Nephron progenitor cell (in vitro differentiated cells): Measurements from ENCODE around the gene TIA1.
A peak's percentile ranks its signal among the peaks of the same experiment; 100 is the strongest.
"Not testable (repeated sequence)": the region's sequence is repeated elsewhere in the genome, so short reads cannot be mapped to it uniquely, and the experiment has no call there.

Source experiments
- DNase-seq: peaks from one replicate; pipeline ENCODE4 v3.0.0; 2021
- H3K27ac Mint-ChIP-seq: 2 replicates; pipeline ENCODE4 v1.8.0; 2021; ENCODE audit warnings: mild to moderate bottlenecking, moderate library complexity, mixed read lengths
- H3K27me3 Mint-ChIP-seq: 2 replicates; pipeline ENCODE4 v1.8.0; 2021; ENCODE audit warnings: mild to moderate bottlenecking, low read depth, mixed read lengths; ENCODE audit not compliant: poor library complexity
- H3K36me3 Mint-ChIP-seq: 2 replicates; pipeline ENCODE4 v1.8.0; 2021; ENCODE audit warnings: low read depth, mixed read lengths
- H3K4me1 Mint-ChIP-seq: 2 replicates; pipeline ENCODE4 v1.8.0; 2021; ENCODE audit warnings: mixed read lengths
- H3K4me3 Mint-ChIP-seq: 2 replicates; pipeline ENCODE4 v1.8.0; 2021; ENCODE audit warnings: mild to moderate bottlenecking, moderate library complexity, mixed read lengths
- H3K9me3 Mint-ChIP-seq: 2 replicates; pipeline ENCODE4 v1.8.0; 2021; ENCODE audit warnings: mild to moderate bottlenecking, moderate library complexity, mixed read lengths
- TF ChIP-seq, protein P1 (sequence below): fragments of 200-600 bp; sonication (generic); IDR thresholded peaks from 2 replicates; pipeline ENCODE4 v1.5.0; 2021; ENCODE audit warnings: antibody characterized with exemption

The TIA1 gene

GRCh38 chr2:70173520-70173919 lies 74.9 kb downstream of the TIA1 start:
- H3K4me1 Mint-ChIP-seq: peaks cover 21% of the 10 kb centered on the region
- no peaks in the 10 kb centered on the region for H3K9me3 Mint-ChIP-seq
- DNase-seq: no peak
- TF ChIP-seq, protein P1, sequence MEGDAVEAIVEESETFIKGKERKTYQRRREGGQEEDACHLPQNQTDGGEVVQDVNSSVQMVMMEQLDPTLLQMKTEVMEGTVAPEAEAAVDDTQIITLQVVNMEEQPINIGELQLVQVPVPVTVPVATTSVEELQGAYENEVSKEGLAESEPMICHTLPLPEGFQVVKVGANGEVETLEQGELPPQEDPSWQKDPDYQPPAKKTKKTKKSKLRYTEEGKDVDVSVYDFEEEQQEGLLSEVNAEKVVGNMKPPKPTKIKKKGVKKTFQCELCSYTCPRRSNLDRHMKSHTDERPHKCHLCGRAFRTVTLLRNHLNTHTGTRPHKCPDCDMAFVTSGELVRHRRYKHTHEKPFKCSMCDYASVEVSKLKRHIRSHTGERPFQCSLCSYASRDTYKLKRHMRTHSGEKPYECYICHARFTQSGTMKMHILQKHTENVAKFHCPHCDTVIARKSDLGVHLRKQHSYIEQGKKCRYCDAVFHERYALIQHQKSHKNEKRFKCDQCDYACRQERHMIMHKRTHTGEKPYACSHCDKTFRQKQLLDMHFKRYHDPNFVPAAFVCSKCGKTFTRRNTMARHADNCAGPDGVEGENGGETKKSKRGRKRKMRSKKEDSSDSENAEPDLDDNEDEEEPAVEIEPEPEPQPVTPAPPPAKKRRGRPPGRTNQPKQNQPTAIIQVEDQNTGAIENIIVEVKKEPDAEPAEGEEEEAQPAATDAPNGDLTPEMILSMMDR: no peak
- peaks cover 53% of the 10 kb centered on the region for H3K36me3 Mint-ChIP-seq
- H3K27ac Mint-ChIP-seq: no peak overlapping the region
- H3K27me3 Mint-ChIP-seq: peaks cover 5% of the 10 kb centered on the region
- no peak overlapping the region for H3K4me3 Mint-ChIP-seq

GRCh38 chr2:70169654-70170245 lies 78.7 kb downstream of the TIA1 start:
- Mint-ChIP-seq H3K4me1 (peaks cover 23% of the 10 kb centered on the region), H3K27ac (peak overlapping the region; percentile 94), H3K36me3 (peaks cover 64% of the 10 kb centered on the region)
- not testable (repeated sequence) for H3K9me3 Mint-ChIP-seq, H3K4me3 Mint-ChIP-seq, H3K27me3 Mint-ChIP-seq, DNase-seq

DNA sequence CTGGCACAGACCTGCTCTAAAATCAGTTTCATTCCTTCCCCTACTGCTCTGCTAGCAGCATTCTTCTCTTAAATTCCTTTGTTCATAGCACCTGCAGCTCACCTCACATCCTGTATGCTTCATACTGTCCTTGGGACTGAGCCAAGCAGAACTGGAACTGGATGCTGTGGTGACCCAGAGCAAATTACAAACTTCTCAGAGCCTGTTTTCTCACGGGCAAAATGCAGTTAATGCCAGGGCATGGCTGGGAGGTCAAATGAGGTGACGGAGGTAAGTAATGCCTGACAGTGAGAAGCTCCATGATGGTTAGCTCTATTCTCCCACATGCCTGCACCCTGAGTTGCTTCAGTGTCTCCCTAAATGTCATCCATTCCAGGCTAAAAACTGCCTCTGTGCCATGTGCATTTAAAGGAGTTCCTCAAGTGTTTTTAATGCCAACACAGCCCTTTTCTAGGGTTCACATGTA lies 87.3 kb downstream of the TIA1 start:
- Mint-ChIP-seq H3K4me3 (no peak overlapping the region), H3K9me3 (no peaks in the 10 kb centered on the region), H3K4me1 (no peaks in the 10 kb centered on the region), H3K27ac (peak overlapping the region; percentile 64), H3K36me3 (peaks cover 42% of the 10 kb centered on the region), H3K27me3 (no peaks in the 10 kb centered on the region)
- no peak for DNase-seq
- TF ChIP-seq, protein P1: no peak

DNA sequence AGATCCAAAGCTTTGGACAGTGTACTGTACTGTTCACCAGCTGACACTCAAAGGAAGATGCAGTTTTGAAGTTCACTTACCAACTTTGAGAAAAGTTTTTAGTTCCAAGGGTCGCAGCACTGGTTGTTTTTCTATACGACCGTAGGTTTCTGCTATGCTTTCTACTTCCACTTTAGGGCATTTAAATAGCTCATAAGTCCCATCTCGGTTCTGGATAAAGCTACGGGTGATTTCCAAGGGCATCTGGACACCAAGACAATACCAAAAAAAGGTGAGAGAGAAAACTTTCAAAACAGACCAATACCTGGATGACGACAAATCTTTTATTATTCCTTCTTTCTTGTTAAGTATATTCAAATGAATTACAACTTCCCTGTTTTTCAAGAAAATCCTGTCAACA lies 87.9 kb downstream of the TIA1 start:
- DNase-seq: no peak
- no peaks in the 10 kb centered on the region for H3K4me1 Mint-ChIP-seq
- H3K27me3 Mint-ChIP-seq: no peaks in the 10 kb centered on the region
- peak overlapping the region; percentile 64 for H3K27ac Mint-ChIP-seq
- no peaks in the 10 kb centered on the region for H3K9me3 Mint-ChIP-seq
- H3K4me3 Mint-ChIP-seq: no peak overlapping the region
- TF ChIP-seq, protein P1: no peak
- peaks cover 44% of the 10 kb centered on the region for H3K36me3 Mint-ChIP-seq
